Astrocyte (in vitro differentiated cells and primary cell): Measurements from ENCODE around the gene RALA. TPM values are rescaled to one million over a fixed set of nuclear protein-coding genes. Genes with fewer than 3 reads are reported as not detected.
A peak's percentile ranks its signal among the peaks of the same experiment; 100 is the strongest.

ENCODE experiments used
- DNase-seq: peaks from one replicate; pipeline ENCODE4 v3.0.0-alpha.2; 2010; ENCODE audit warnings: low read depth
- FAIRE-seq: peaks from 2 replicates; lab custom pipeline; 2011; peaks lifted over from hg19 to GRCh38; lab: Jason Lieb, UNC
- H2AFZ ChIP-seq: 2 replicates; pipeline ENCODE4 v1.6.0; 2012; ENCODE audit warnings: low read depth, low read length, inconsistent platforms
- H3K27ac ChIP-seq: 2 replicates; pipeline ENCODE4 v1.5.1; 2011; ENCODE audit warnings: low read depth, low read length, inconsistent platforms
- H3K27me3 ChIP-seq: 2 replicates; pipeline ENCODE4 v1.6.0; 2011; ENCODE audit warnings: low read length, inconsistent platforms; ENCODE audit not compliant: insufficient read depth
- H3K36me3 ChIP-seq: 2 replicates; pipeline ENCODE4 v1.5.1; 2011; ENCODE audit warnings: low read length, inconsistent platforms; ENCODE audit not compliant: insufficient read depth
- H3K4me1 ChIP-seq: 2 replicates; pipeline ENCODE4 v1.5.1; 2011; ENCODE audit warnings: low read length, inconsistent platforms; ENCODE audit not compliant: insufficient read depth
- H3K4me2 ChIP-seq: 2 replicates; pipeline ENCODE4 v1.6.0; 2012; ENCODE audit warnings: low read length, inconsistent platforms
- H3K4me3 ChIP-seq: 2 replicates; pipeline ENCODE4 v1.5.1; 2011; ENCODE audit warnings: low read depth, mild to moderate bottlenecking, low read length, inconsistent platforms; ENCODE audit not compliant: insufficient read depth
- H3K79me2 ChIP-seq: 2 replicates; pipeline ENCODE4 v1.6.0; 2012; ENCODE audit warnings: mild to moderate bottlenecking, low read length, inconsistent platforms; ENCODE audit not compliant: insufficient read depth
- H3K9ac ChIP-seq: 2 replicates; pipeline ENCODE4 v1.6.0; 2012; ENCODE audit warnings: mild to moderate bottlenecking, low read length, inconsistent platforms
- H3K9me3 ChIP-seq: 2 replicates; pipeline ENCODE4 v1.5.1; 2012; ENCODE audit warnings: low read depth, mild to moderate bottlenecking, low read length, inconsistent platforms; ENCODE audit not compliant: insufficient read depth
- H4K20me1 ChIP-seq: 2 replicates; pipeline ENCODE4 v1.6.0; 2012; ENCODE audit warnings: low read length, inconsistent platforms; ENCODE audit not compliant: insufficient read depth
- H3K27ac Mint-ChIP-seq: one replicate; pipeline ENCODE4 v1.8.0; 2021; ENCODE audit warnings: mild to moderate bottlenecking, mixed read lengths; ENCODE audit not compliant: unreplicated experiment
- H3K27me3 Mint-ChIP-seq: one replicate; pipeline ENCODE4 v1.8.0; 2021; ENCODE audit warnings: low read depth, mixed read lengths; ENCODE audit not compliant: unreplicated experiment
- H3K36me3 Mint-ChIP-seq: one replicate; pipeline ENCODE4 v1.8.0; 2021; ENCODE audit warnings: low read depth, mixed read lengths; ENCODE audit not compliant: unreplicated experiment
- H3K4me1 Mint-ChIP-seq: one replicate; pipeline ENCODE4 v1.8.0; 2021; ENCODE audit warnings: low read depth, mixed read lengths; ENCODE audit not compliant: unreplicated experiment
- H3K4me3 Mint-ChIP-seq: one replicate; pipeline ENCODE4 v1.8.0; 2021; ENCODE audit warnings: mild to moderate bottlenecking, moderate library complexity, mixed read lengths; ENCODE audit not compliant: unreplicated experiment
- H3K9me3 Mint-ChIP-seq: one replicate; pipeline ENCODE4 v1.8.0; 2021; ENCODE audit warnings: mild to moderate bottlenecking, mixed read lengths; ENCODE audit not compliant: unreplicated experiment
- EZH2 ChIP-seq: IDR thresholded peaks from 2 replicates; pipeline ENCODE4 v1.6.1; 2012; ENCODE audit warnings: mild to moderate bottlenecking, low read length, inconsistent platforms; ENCODE audit not compliant: insufficient read depth
- total RNA-seq: library from RNA; stranded (reverse); gene quantifications from 2 replicates; pipeline ENCODE4 v1.2.1, GENCODE V29; 2021
- TF ChIP-seq, protein P1 (sequence below): IDR thresholded peaks from 2 replicates; pipeline ENCODE4 v1.5.1; 2011; ENCODE audit warnings: low read depth, mild to moderate bottlenecking, inconsistent platforms, low read length, moderate library complexity; ENCODE audit not compliant: insufficient read depth

The RALA gene
- total RNA-seq, 1 donor from 2014 or later = 70.2 TPM

DNA sequence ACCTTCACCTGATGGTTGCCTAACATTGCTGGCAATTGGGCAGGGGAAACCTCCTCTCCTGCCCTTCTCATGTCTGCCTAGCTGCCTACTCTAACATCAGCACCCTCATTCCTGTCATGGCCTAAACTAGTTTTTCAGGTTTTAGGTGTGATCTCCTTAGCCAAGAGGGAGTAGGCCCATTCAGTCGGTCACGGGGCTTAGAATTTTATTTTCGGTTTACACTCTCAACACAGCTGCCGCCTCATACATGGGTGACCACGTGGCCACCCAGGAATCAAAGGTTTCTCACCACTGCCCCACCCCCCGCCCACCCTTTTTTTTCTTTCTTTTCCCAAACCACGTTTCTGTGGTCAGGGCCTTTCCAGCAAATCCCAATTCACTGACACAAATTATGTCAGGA lies 97.2 kb downstream of the RALA start:
- Mint-ChIP-seq H3K4me3 (no peak overlapping the region), H3K4me1 (peaks cover 4% of the 10 kb centered on the region), H3K27me3 (peaks cover 4% of the 10 kb centered on the region), H3K9me3 (peaks cover 9% of the 10 kb centered on the region), H3K27ac (no peak overlapping the region), H3K36me3 (no peaks in the 10 kb centered on the region)
- H3K79me2 ChIP-seq = no peaks in the 10 kb centered on the region
- H3K36me3 ChIP-seq = no peaks in the 10 kb centered on the region
- no peak overlapping the region for H3K27ac ChIP-seq
- H4K20me1 ChIP-seq = no peaks in the 10 kb centered on the region
- no peak overlapping the region for H3K4me3 ChIP-seq
- no peaks in the 10 kb centered on the region for H3K27me3 ChIP-seq
- no peaks in the 10 kb centered on the region for H3K4me1 ChIP-seq
- H2AFZ ChIP-seq = no peak overlapping the region
- peaks cover 2% of the 10 kb centered on the region for H3K9me3 ChIP-seq
- TF ChIP-seq, protein P1, sequence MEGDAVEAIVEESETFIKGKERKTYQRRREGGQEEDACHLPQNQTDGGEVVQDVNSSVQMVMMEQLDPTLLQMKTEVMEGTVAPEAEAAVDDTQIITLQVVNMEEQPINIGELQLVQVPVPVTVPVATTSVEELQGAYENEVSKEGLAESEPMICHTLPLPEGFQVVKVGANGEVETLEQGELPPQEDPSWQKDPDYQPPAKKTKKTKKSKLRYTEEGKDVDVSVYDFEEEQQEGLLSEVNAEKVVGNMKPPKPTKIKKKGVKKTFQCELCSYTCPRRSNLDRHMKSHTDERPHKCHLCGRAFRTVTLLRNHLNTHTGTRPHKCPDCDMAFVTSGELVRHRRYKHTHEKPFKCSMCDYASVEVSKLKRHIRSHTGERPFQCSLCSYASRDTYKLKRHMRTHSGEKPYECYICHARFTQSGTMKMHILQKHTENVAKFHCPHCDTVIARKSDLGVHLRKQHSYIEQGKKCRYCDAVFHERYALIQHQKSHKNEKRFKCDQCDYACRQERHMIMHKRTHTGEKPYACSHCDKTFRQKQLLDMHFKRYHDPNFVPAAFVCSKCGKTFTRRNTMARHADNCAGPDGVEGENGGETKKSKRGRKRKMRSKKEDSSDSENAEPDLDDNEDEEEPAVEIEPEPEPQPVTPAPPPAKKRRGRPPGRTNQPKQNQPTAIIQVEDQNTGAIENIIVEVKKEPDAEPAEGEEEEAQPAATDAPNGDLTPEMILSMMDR = no peak
- TF ChIP-seq EZH2 = no peak
- DNase-seq (peak; percentile 63), FAIRE-seq (no peak)
- H3K4me2 ChIP-seq = no peak overlapping the region
- H3K9ac ChIP-seq = no peak overlapping the region

DNA sequence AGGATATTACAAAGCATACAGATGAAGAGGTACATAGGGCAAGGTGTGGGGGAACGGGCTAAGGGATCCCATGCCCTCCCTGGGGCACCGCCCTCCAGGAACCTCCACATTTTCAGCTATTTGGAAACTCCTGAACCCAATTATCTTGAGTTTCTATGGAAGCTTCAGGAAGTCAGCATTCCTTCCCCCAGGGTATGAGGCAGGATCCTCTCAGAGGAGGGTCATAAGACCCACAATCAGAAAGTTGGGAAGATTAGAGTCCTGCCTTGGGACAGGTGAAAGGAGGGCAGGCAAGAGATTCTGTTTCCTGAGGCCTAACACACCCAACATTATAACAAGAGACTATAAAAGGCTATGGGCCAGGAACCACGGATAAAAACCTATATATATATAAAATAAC lies 98.0 kb downstream of the RALA start:
- no peak overlapping the region for H3K27ac ChIP-seq
- H2AFZ ChIP-seq = no peak overlapping the region
- H3K4me3 Mint-ChIP-seq = no peak overlapping the region
- H3K4me3 ChIP-seq = no peak overlapping the region
- no peaks in the 10 kb centered on the region for H3K36me3 Mint-ChIP-seq
- DNase-seq = no peak
- H3K9ac ChIP-seq = no peak overlapping the region
- H3K9me3 Mint-ChIP-seq = peaks cover 3% of the 10 kb centered on the region
- H3K27me3 ChIP-seq = no peaks in the 10 kb centered on the region
- no peak for FAIRE-seq
- H3K4me1 Mint-ChIP-seq = peaks cover 4% of the 10 kb centered on the region
- no peaks in the 10 kb centered on the region for H3K9me3 ChIP-seq
- no peaks in the 10 kb centered on the region for H4K20me1 ChIP-seq
- H3K4me1 ChIP-seq = no peaks in the 10 kb centered on the region
- peaks cover 4% of the 10 kb centered on the region for H3K27me3 Mint-ChIP-seq
- no peaks in the 10 kb centered on the region for H3K36me3 ChIP-seq
- H3K4me2 ChIP-seq = no peak overlapping the region
- no peaks in the 10 kb centered on the region for H3K79me2 ChIP-seq
- H3K27ac Mint-ChIP-seq = peak overlapping the region; percentile 45
- TF ChIP-seq, protein P1 = no peak
- no peak for TF ChIP-seq EZH2

DNA sequence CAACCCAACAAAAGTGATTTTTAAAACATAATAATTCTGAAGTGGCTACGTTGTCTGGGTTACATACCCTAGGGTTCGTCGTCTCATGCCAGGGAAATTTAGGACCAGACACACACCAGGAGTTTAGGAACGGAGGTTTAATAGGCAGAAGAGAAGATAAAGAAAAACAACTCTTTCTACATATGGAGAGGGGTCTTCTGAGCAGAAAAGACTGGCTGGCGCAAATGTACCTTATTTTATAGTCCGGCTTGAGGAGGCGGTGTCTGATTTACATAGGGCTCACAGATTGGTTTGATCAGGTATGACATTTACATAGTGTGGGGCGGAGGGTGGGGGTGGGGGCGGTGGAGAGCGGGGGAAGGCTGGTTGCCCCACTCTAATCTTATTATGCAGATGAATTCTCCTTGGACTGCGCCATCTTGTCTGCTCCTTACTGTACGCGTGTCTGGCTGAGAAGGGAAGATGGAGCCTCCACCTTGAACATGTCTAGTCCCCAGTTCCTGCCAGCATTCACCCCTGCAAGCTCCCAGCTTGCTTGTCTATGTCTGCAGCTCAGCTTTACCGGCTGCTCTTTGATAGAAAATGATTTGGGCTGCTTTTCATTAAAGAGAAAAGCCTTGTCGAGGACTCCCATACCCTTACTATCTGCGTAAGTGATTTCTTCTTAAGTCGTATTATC lies 98.7 kb downstream of the RALA start:
- Mint-ChIP-seq H3K4me3 (no peak overlapping the region), H3K27me3 (peaks cover 3% of the 10 kb centered on the region), H3K36me3 (no peaks in the 10 kb centered on the region), H3K27ac (no peak overlapping the region), H3K4me1 (peaks cover 4% of the 10 kb centered on the region), H3K9me3 (peaks cover 3% of the 10 kb centered on the region)
- no peaks in the 10 kb centered on the region for H3K9me3 ChIP-seq
- H3K4me1 ChIP-seq = no peaks in the 10 kb centered on the region
- no peak overlapping the region for H3K4me2 ChIP-seq
- FAIRE-seq = no peak
- H4K20me1 ChIP-seq = no peaks in the 10 kb centered on the region
- no peak overlapping the region for H3K27ac ChIP-seq
- no peak overlapping the region for H2AFZ ChIP-seq
- no peak for DNase-seq
- H3K9ac ChIP-seq = no peak overlapping the region
- no peak for TF ChIP-seq EZH2
- TF ChIP-seq, protein P1 = no peak
- H3K4me3 ChIP-seq = no peak overlapping the region
- no peaks in the 10 kb centered on the region for H3K27me3 ChIP-seq
- no peaks in the 10 kb centered on the region for H3K36me3 ChIP-seq
- H3K79me2 ChIP-seq = no peaks in the 10 kb centered on the region
